Brain microvascular endothelial cell (primary cell): ENCODE data around the gene OTOF.

Experiments used
- DNase-seq: peaks from one replicate; pipeline ENCODE4 v3.0.0-alpha.2; 2020
- H3K27ac ChIP-seq: fragments of 250-450 bp; sonication (Bioruptor Pico); 2 replicates; pipeline ENCODE4 v1.5.1; 2020; ENCODE audit warnings: mild to moderate bottlenecking, moderate library complexity
- H3K27me3 ChIP-seq: fragments of 250-450 bp; sonication (Bioruptor Pico); replicated peaks from 2 replicates; pipeline ENCODE4 v1.5.1; 2020; ENCODE audit warnings: mild to moderate bottlenecking
- H3K36me3 ChIP-seq: fragments of 250-450 bp; sonication (Bioruptor Pico); replicated peaks from 2 replicates; pipeline ENCODE4 v1.5.1; 2020; ENCODE audit warnings: mild to moderate bottlenecking
- H3K4me3 ChIP-seq: 2 replicates; pipeline ENCODE4 v1.5.1; 2011; ENCODE audit warnings: low read depth, mild to moderate bottlenecking, control low read depth, low read length, moderate library complexity
- in situ Hi-C: cut with HindIII; loops from 2 replicates; pipeline ENCODE4 v1.10.0; 2017; ENCODE audit warnings: low sequenced_read_pairs, low pct_ligation_motif_present
- TF ChIP-seq, protein P1 (sequence below): IDR thresholded peaks from 2 replicates; pipeline ENCODE4 v1.5.1; 2011; ENCODE audit warnings: low read depth, mild to moderate bottlenecking, moderate library complexity, low read length, control low read depth, inconsistent platforms; ENCODE audit errors: missing control alignments

The OTOF gene

DNA sequence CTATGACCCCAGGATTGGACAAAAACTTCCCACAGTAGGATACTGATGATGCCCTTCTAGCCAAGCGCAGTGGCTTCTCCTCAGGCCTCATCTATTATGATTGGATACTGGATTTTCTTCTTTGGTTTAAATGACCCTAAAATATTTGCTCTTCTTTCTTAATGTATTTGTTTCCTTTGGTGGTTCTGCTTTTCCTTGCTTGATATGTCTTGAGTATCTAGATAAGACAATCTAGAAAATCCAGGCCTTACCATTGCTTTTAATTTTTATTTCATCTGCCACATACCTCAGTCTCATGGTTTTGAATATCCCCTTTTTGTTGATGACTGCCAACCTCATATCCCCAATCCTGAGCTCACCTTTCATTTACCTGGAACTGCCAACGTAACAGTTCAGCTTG lies 35.6 kb downstream of the OTOF start:
- no peak for DNase-seq
- TF ChIP-seq, protein P1, sequence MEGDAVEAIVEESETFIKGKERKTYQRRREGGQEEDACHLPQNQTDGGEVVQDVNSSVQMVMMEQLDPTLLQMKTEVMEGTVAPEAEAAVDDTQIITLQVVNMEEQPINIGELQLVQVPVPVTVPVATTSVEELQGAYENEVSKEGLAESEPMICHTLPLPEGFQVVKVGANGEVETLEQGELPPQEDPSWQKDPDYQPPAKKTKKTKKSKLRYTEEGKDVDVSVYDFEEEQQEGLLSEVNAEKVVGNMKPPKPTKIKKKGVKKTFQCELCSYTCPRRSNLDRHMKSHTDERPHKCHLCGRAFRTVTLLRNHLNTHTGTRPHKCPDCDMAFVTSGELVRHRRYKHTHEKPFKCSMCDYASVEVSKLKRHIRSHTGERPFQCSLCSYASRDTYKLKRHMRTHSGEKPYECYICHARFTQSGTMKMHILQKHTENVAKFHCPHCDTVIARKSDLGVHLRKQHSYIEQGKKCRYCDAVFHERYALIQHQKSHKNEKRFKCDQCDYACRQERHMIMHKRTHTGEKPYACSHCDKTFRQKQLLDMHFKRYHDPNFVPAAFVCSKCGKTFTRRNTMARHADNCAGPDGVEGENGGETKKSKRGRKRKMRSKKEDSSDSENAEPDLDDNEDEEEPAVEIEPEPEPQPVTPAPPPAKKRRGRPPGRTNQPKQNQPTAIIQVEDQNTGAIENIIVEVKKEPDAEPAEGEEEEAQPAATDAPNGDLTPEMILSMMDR = no peak
- no peaks in the 10 kb centered on the region for H3K36me3 ChIP-seq
- in situ Hi-C loops = no loop called here
- H3K27ac ChIP-seq = no peak overlapping the region
- no peaks in the 10 kb centered on the region for H3K27me3 ChIP-seq
- no peak overlapping the region for H3K4me3 ChIP-seq

DNA sequence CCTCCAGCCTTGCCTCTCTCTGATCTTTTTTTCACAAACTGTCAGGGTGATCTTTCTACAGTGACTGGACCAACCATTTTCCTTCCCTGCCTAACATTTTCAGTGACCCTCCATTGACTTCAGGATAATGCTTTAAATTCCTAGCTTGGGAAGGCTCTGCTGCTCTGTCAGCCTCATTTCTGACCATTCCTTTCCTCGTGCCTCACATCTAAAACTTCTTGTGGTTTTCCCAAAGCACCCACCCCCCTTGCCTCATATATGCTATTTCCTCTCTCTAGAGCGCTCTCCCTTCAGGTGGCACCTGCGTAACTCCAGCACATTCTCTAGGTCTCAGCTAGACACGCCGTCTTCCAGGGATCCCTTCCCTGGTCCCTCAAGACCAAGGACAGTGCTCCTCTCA lies 39.0 kb downstream of the OTOF start:
- H3K27ac ChIP-seq = no peak overlapping the region
- no peaks in the 10 kb centered on the region for H3K27me3 ChIP-seq
- in situ Hi-C loops = no loop called here
- H3K36me3 ChIP-seq = no peaks in the 10 kb centered on the region
- no peak overlapping the region for H3K4me3 ChIP-seq
- TF ChIP-seq, protein P1 = no peak
- no peak for DNase-seq

DNA sequence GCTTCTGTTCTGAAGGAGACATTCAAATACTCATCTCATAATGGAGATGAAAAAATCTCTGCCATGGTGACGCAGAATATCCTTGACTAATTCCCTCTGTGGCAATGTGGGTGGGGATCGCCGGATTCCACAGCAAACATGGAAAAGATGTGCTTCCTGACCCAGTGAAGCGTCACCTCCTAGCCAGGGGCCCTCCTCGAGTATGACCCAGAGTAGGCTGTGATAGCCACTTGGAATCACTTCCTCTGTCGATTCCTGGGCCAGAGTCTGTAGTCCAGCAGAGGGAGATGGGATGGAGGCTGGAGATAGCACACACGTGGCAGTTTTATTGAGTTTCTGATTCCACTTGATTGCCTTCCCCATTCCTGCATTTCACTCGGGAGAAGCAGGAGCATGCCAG lies 39.4 kb downstream of the OTOF start:
- H3K27ac ChIP-seq = no peak overlapping the region
- TF ChIP-seq, protein P1 = peak; percentile 41
- H3K27me3 ChIP-seq = no peaks in the 10 kb centered on the region
- H3K4me3 ChIP-seq = no peak overlapping the region
- peak; percentile 22 for DNase-seq
- no peaks in the 10 kb centered on the region for H3K36me3 ChIP-seq
- in situ Hi-C loops = no loop called here

GRCh38 chr2:26435106-26435505 lies 42.8 kb downstream of the OTOF start:
- no peak for DNase-seq
- in situ Hi-C loops = no loop called here
- H3K36me3 ChIP-seq = no peaks in the 10 kb centered on the region
- H3K27ac ChIP-seq = no peak overlapping the region
- no peaks in the 10 kb centered on the region for H3K27me3 ChIP-seq
- H3K4me3 ChIP-seq = no peak overlapping the region
- TF ChIP-seq, protein P1 = no peak

DNA sequence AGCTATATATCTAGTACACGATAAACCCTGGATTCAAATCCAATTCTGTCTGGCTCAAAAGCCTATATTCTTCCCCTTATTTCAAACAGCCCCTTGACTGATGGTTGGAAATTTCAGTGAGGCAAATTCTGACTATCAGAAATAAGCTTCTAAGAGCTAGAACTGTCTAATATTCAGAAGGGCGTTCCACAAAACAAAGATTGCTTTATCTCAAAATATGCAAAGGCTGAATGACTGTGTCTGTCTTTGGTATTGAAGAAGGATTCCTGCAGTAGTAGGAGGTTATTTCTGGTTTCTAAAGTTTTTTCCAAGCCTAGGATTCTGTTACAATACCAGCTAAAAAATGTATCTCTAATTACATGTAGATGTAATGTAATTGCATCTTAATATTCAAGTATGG lies 45.1 kb downstream of the OTOF start:
- DNase-seq = no peak
- H3K36me3 ChIP-seq = no peaks in the 10 kb centered on the region
- in situ Hi-C loops = no loop called here
- H3K27ac ChIP-seq = no peak overlapping the region
- TF ChIP-seq, protein P1 = no peak
- H3K4me3 ChIP-seq = no peak overlapping the region
- H3K27me3 ChIP-seq = no peaks in the 10 kb centered on the region

DNA sequence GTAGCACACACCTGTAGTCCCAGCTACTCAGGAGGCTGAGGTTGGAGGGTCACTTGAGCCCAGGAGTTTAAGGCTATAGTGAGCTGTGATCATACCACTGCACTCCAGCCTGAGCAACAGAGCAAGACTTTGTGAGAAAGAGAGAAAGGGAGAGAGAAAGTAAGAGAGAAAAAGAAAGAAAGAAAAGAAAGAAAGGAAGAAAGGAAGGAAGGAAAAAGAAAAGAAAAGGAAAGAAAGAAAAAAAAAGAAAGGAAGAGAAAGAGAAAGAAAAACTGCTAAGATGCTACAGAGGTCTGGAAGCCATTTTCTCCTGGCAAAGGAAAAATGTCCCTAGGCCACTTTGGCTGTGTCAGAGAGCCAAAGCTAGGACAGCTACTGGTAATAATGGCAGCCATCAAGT lies 45.6 kb downstream of the OTOF start:
- Histone ChIP-seq H3K27me3 (no peaks in the 10 kb centered on the region), H3K4me3 (no peak overlapping the region), H3K27ac (no peak overlapping the region), H3K36me3 (no peaks in the 10 kb centered on the region)
- no peak for DNase-seq
- in situ Hi-C loops = no loop called here
- TF ChIP-seq, protein P1 = no peak
